ENCODE results near the gene ATP5PO. TPM values are rescaled to one million over a fixed set of nuclear protein-coding genes. Genes with fewer than 3 reads are reported as not detected.
A peak's percentile ranks its signal among the peaks of the same experiment; 100 is the strongest.

ATP5PO gene
- total and polyA plus RNA-seq, 5 donors = 538 to 1,692 (median 608) TPM

DNA sequence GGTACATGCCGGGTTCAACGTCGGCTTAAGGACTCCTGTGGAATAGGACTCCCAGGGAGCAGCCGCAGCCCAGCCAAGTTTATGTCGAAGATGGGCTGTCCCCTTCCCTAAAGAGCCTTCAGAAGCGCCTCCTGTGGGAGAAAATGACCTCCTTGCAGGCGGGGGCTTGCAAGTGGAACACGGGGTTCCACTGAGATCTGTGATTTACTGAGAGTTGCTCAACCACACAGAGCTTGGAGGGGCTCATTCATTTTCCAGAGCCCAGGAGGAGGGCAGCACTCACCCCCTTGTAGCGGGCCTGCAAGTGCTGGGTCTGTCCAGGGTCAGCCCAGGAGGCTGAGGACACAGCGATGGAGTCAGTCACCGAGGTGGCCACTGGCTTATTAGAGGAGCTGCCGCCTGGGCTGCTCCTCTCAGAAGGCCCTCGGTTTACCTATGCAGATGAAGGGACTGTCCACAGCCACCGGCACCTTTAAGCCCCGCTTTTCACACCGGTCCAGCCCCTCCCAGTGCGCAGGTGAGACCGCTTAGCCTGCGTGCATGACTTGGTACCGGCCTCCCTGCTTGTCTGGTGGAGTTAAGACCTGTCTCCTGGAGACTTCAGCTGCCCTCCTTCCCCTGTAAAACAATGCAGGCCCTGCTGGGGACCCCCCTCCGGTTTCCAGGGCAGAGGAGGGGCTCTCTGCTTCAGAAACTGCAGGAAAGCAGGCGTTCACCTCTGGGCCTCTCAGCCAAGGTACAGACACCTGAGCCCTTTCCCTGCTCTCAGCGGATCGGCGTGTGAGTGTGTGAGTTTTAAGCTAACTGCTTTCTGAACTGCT, 57.5 kb downstream of the ATP5PO start:
- 83% methylated on average over 25 of the region's 25 CpGs for WGBS
- no peak overlapping the region for H3K27ac ChIP-seq (ENCODE audit: low read length)
- ATAC-seq (no peak), DNase-seq (no peak)
- intact Hi-C loops (cut with DNase I) = no loop called here
- H3K4me3 ChIP-seq (ENCODE audit: low read length) = no peak overlapping the region
- no peaks in the 10 kb centered on the region for H3K9me3 ChIP-seq (ENCODE audit: control insufficient read depth, low read length)
- H3K4me1 ChIP-seq (ENCODE audit: control insufficient read depth, insufficient read depth, low read length) = no peaks in the 10 kb centered on the region
- H3K27me3 ChIP-seq (ENCODE audit: control insufficient read depth, insufficient read depth) = no peaks in the 10 kb centered on the region

DNA sequence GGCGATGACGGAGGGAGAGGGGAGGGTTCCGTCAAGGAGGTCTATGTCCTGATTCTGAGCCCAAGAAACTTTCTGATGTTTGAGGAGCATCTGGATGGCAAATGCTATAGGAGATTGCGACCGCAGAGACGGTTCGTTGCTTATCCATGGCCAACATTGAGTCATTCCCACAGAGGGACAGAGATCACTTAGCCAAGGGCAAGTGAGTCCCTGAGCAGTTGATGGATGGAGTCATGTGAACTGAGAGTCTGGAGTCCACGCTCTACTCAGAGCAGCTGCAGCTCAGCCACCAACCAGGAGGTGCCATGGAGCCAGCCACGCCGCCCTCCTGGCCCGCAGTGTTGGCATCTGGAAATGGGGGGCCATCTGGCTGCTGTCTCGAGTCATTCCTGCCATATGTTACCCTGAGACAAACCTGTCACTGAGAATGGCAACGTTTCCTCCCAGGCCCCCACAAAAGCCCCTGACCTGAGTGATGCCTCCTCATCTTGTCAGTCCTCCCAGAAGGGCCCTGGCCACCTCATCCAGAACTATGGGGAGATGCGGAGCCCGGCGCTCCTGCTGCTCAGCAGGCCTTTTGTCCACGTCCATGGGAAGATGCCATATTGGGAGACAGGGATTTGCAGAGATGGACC, 58.6 kb downstream of the ATP5PO start:
- ATAC-seq = no peak
- no peak for DNase-seq
- Histone ChIP-seq H3K27me3 (ENCODE audit: control insufficient read depth, insufficient read depth) (no peaks in the 10 kb centered on the region), H3K27ac (ENCODE audit: low read length) (no peak overlapping the region), H3K9me3 (ENCODE audit: control insufficient read depth, low read length) (no peaks in the 10 kb centered on the region), H3K4me3 (ENCODE audit: low read length) (no peak overlapping the region), H3K4me1 (ENCODE audit: control insufficient read depth, insufficient read depth, low read length) (no peaks in the 10 kb centered on the region)
- 92% methylated on average over 17 of the region's 17 CpGs for WGBS
- intact Hi-C loops (cut with DNase I) = no loop called here

DNA sequence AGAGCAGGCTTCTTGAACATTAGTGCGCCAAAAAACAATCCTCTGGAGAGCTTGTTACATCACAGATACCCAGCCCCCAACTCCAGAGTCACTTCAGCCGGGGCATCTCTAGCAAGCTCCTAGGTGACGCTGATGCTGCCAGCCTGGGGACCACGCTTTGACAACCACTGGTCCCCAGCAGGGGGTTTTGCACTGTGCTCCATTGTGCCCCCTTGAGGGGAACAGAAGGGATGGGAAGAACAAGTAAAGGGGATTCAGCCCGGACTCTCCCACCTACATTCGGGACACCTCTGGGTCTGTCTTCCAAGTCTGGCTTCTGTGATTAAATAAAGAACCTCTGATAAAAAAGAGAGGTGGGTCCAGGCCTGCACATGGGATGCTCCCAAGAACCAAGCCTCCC, 60.4 kb downstream of the ATP5PO start:
- WGBS = 84% methylated on average over 6 of the region's 6 CpGs
- intact Hi-C loops (cut with DNase I) = no loop called here
- H3K27ac ChIP-seq (ENCODE audit: low read length) = no peak overlapping the region
- H3K4me3 ChIP-seq (ENCODE audit: low read length) = no peak overlapping the region
- no peak for ATAC-seq
- H3K27me3 ChIP-seq (ENCODE audit: control insufficient read depth, insufficient read depth) = no peaks in the 10 kb centered on the region
- DNase-seq = no peak
- no peaks in the 10 kb centered on the region for H3K4me1 ChIP-seq (ENCODE audit: control insufficient read depth, insufficient read depth, low read length)
- no peaks in the 10 kb centered on the region for H3K9me3 ChIP-seq (ENCODE audit: control insufficient read depth, low read length)

DNA sequence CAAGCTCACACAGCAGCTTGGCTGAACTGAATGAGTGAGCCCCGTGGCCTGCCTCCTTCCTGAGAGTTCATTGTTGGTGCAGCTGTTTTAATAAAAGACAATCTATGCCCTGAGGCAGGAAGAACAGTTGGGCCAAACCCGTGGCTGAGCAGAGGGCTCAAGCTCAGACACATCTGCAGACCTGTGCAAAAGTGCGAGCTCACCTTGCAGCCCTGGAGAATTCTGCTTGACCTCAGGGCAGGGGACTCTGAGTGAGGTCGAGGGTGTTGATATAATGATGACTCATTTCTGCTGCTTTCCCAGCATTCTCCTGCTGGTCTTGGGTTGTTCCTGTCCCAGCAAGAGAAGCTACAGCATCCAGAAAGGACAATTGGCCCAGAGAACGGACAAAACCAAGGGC, 61.0 kb downstream of the ATP5PO start:
- intact Hi-C loops (cut with DNase I) = no loop called here
- no peak for DNase-seq
- H3K4me1 ChIP-seq (ENCODE audit: control insufficient read depth, insufficient read depth, low read length) = no peaks in the 10 kb centered on the region
- H3K27me3 ChIP-seq (ENCODE audit: control insufficient read depth, insufficient read depth) = no peaks in the 10 kb centered on the region
- no peak overlapping the region for H3K27ac ChIP-seq (ENCODE audit: low read length)
- ATAC-seq = peak; percentile 36 to 59
- no peak overlapping the region for H3K4me3 ChIP-seq (ENCODE audit: low read length)
- no peaks in the 10 kb centered on the region for H3K9me3 ChIP-seq (ENCODE audit: control insufficient read depth, low read length)
- 47% methylated on average over 5 of the region's 5 CpGs for WGBS

Other genes with a start within 250 kb of the ATP5PO start
- 10 to 100 TPM; 67.6 to 78.1 (median 73.1) TPM for gene MRPS6, start 157.8 kb upstream of the ATP5PO start, total RNA-seq
- gene MRPS6, start 157.8 kb upstream of the ATP5PO start, polyA plus RNA-seq = 95.3 TPM
- 10 to 100 TPM in 1 of 4 donors, 1 to 10 TPM in 3; 4.1 to 11.7 (median 6.7) TPM for gene SLC5A3, start 157.8 kb upstream of the ATP5PO start, total RNA-seq
- gene SLC5A3, start 157.8 kb upstream of the ATP5PO start, polyA plus RNA-seq = 2.2 TPM

Data from right cardiac atrium (tissue), 5 donors.